Retinal pigment epithelial cell (primary cell): ENCODE results near the gene ATG5.
"Not testable (repeated sequence)": the region's sequence is repeated elsewhere in the genome, so short reads cannot be mapped to it uniquely, and the experiment has no call there.

ENCODE experiments used
- DNase-seq: peaks from one replicate; pipeline ENCODE4 v3.0.0-alpha.2; 2010; ENCODE audit warnings: low read depth
- H3K4me3 ChIP-seq: 2 replicates; pipeline ENCODE4 v1.5.1; 2011; ENCODE audit warnings: mild to moderate bottlenecking, low read length, control low read depth, moderate library complexity
- CTCF ChIP-seq: conservative IDR thresholded peaks from 2 replicates; pipeline ENCODE4 v1.5.1; 2011; ENCODE audit warnings: low read depth, low read length, control low read depth, inconsistent platforms

Gene ATG5

GRCh38 chr6:106281088-106281487 lies 44.5 kb downstream of the ATG5 start:
- DNase-seq: no peak
- no peak for TF ChIP-seq CTCF
- no peak overlapping the region for H3K4me3 ChIP-seq

- no peak overlapping the region for H3K4me3 ChIP-seq
- no peak for TF ChIP-seq CTCF
- no peak for DNase-seq
Measured at GRCh38 chr6:106279179-106279578, 46.4 kb downstream of the ATG5 start.

- H3K4me3 ChIP-seq: no peak overlapping the region
- no peak for TF ChIP-seq CTCF
- DNase-seq: no peak
Measured at GRCh38 chr6:106275692-106276091, 49.9 kb downstream of the ATG5 start.

- no peak for DNase-seq
- no peak overlapping the region for H3K4me3 ChIP-seq
- no peak for TF ChIP-seq CTCF
Measured at GRCh38 chr6:106273087-106273486, 52.5 kb downstream of the ATG5 start.

GRCh38 chr6:106272287-106272686 lies 53.3 kb downstream of the ATG5 start:
- DNase-seq: no peak
- TF ChIP-seq CTCF: no peak
- no peak overlapping the region for H3K4me3 ChIP-seq

- no peak overlapping the region for H3K4me3 ChIP-seq
- no peak for TF ChIP-seq CTCF
- DNase-seq: no peak
Measured at GRCh38 chr6:106270414-106270813, 55.1 kb downstream of the ATG5 start.

GRCh38 chr6:106269268-106269919 lies 56.2 kb downstream of the ATG5 start:
- DNase-seq, H3K4me3 ChIP-seq: not testable (repeated sequence)

- H3K4me3 ChIP-seq, DNase-seq: not testable (repeated sequence)
Measured at GRCh38 chr6:106268500-106268899, 57.1 kb downstream of the ATG5 start.

- not testable (repeated sequence) for DNase-seq, H3K4me3 ChIP-seq
Measured at GRCh38 chr6:106264433-106264832, 61.1 kb downstream of the ATG5 start.

- not testable (repeated sequence) for H3K4me3 ChIP-seq, DNase-seq
Measured at GRCh38 chr6:106259748-106260147, 65.8 kb downstream of the ATG5 start.
